Neural crest cell (in vitro differentiated cells): ENCODE data around the gene ADAMTSL1. TPM values are rescaled to one million over a fixed set of nuclear protein-coding genes. Genes with fewer than 3 reads are reported as not detected.

Experiments used
- DNase-seq: peaks from one replicate; pipeline ENCODE4 v3.0.0; 2021; ENCODE audit warnings: low read depth, mixed read lengths, low spot score
- H3K27ac Mint-ChIP-seq: one replicate; pipeline ENCODE4 v1.8.0; 2021; ENCODE audit warnings: mild to moderate bottlenecking, mixed read lengths; ENCODE audit not compliant: unreplicated experiment
- H3K27me3 Mint-ChIP-seq: 2 replicates; pipeline ENCODE4 v1.8.0; 2021; ENCODE audit warnings: low read depth, mild to moderate bottlenecking, mixed read lengths
- H3K36me3 Mint-ChIP-seq: 2 replicates; pipeline ENCODE4 v1.8.0; 2021; ENCODE audit warnings: low read depth, mild to moderate bottlenecking, mixed read lengths
- H3K4me1 Mint-ChIP-seq: 2 replicates; pipeline ENCODE4 v1.8.0; 2021; ENCODE audit warnings: mixed read lengths
- H3K4me3 Mint-ChIP-seq: one replicate; pipeline ENCODE4 v1.8.0; 2021; ENCODE audit warnings: mild to moderate bottlenecking, mixed read lengths
- H3K9me3 Mint-ChIP-seq: 2 replicates; pipeline ENCODE4 v1.8.0; 2021; ENCODE audit warnings: mixed read lengths
- total RNA-seq: library from RNA; stranded (reverse); gene quantifications from 2 replicates; pipeline ENCODE4 v1.2.1, GENCODE V29; 2021
- TF ChIP-seq, protein P1 (sequence below): fragments of 200-600 bp; sonication (generic); conservative IDR thresholded peaks from 2 replicates; pipeline ENCODE4 v1.5.0; 2021; ENCODE audit warnings: antibody characterized with exemption, mild to moderate bottlenecking

Gene ADAMTSL1
- total RNA-seq, 1 donor from 2014 or later: 2.3 TPM

DNA sequence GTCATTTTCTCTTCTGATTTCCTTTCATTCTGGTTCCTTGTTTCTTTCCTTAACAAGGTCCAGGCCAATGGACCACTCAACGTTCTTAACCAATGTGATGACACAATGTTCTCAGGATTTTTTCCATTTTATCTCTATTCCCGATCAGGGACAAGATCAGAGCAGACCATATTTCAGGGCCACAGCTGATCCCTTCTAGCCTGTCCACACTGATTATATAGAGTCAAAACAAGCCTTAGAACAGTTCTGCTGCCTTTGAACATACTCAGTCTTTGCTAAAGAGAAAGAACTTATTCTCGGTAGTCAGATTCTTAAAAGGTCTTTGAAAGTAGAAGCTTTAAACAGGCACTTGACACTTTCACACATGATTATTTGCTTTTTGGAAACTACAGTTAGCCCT is 188.4 kb downstream of the ADAMTSL1 start:
- H3K36me3 Mint-ChIP-seq: no peaks in the 10 kb centered on the region
- no peak for DNase-seq
- H3K27ac Mint-ChIP-seq: no peak overlapping the region
- TF ChIP-seq, protein P1, sequence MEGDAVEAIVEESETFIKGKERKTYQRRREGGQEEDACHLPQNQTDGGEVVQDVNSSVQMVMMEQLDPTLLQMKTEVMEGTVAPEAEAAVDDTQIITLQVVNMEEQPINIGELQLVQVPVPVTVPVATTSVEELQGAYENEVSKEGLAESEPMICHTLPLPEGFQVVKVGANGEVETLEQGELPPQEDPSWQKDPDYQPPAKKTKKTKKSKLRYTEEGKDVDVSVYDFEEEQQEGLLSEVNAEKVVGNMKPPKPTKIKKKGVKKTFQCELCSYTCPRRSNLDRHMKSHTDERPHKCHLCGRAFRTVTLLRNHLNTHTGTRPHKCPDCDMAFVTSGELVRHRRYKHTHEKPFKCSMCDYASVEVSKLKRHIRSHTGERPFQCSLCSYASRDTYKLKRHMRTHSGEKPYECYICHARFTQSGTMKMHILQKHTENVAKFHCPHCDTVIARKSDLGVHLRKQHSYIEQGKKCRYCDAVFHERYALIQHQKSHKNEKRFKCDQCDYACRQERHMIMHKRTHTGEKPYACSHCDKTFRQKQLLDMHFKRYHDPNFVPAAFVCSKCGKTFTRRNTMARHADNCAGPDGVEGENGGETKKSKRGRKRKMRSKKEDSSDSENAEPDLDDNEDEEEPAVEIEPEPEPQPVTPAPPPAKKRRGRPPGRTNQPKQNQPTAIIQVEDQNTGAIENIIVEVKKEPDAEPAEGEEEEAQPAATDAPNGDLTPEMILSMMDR: no peak
- no peak overlapping the region for H3K4me3 Mint-ChIP-seq
- H3K27me3 Mint-ChIP-seq: no peaks in the 10 kb centered on the region
- no peaks in the 10 kb centered on the region for H3K4me1 Mint-ChIP-seq
- no peaks in the 10 kb centered on the region for H3K9me3 Mint-ChIP-seq

DNA sequence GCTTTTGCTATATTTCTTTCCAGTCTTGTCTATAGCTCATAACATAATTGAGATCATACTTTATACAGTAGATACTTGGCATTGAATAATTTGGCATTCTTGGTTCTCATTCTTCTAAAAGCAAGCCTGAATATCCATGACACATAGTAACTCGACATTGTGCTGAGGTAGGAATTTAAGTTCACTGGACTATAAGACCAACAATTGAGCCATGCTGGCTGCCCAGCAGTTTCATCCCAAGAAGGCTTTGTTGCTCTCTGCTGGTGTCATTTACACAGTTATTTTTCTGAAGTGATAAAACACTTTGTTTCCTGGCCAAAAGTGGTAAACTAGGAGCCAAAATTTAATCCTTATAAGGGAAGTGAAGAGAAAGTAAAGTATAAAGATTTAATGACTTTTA is 192.0 kb downstream of the ADAMTSL1 start:
- Mint-ChIP-seq H3K27ac (no peak overlapping the region), H3K4me3 (no peak overlapping the region), H3K4me1 (no peaks in the 10 kb centered on the region), H3K27me3 (no peaks in the 10 kb centered on the region), H3K36me3 (no peaks in the 10 kb centered on the region), H3K9me3 (no peaks in the 10 kb centered on the region)
- no peak for DNase-seq
- TF ChIP-seq, protein P1: no peak

DNA sequence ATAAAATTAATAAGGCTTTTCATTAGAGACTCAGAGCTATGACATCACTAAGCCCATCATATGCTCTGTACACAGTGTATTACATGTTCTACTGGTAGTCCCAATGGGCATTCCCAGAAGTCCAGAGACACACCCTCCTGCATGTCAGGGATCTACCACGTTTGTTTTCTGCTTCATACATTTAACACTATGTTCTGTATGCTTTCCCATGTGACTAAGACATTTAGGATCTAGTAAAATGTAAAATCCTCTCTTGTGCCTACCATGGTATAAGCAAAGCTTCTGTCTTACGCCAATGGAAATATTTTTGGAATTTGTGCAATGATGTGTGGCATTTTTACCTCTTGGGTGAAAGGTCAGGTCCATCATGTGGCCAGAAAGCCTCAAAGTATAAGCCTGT is 192.4 kb downstream of the ADAMTSL1 start:
- Mint-ChIP-seq H3K4me1 (no peaks in the 10 kb centered on the region), H3K27ac (no peak overlapping the region), H3K4me3 (no peak overlapping the region), H3K9me3 (no peaks in the 10 kb centered on the region), H3K27me3 (no peaks in the 10 kb centered on the region), H3K36me3 (no peaks in the 10 kb centered on the region)
- DNase-seq: no peak
- TF ChIP-seq, protein P1: no peak

DNA sequence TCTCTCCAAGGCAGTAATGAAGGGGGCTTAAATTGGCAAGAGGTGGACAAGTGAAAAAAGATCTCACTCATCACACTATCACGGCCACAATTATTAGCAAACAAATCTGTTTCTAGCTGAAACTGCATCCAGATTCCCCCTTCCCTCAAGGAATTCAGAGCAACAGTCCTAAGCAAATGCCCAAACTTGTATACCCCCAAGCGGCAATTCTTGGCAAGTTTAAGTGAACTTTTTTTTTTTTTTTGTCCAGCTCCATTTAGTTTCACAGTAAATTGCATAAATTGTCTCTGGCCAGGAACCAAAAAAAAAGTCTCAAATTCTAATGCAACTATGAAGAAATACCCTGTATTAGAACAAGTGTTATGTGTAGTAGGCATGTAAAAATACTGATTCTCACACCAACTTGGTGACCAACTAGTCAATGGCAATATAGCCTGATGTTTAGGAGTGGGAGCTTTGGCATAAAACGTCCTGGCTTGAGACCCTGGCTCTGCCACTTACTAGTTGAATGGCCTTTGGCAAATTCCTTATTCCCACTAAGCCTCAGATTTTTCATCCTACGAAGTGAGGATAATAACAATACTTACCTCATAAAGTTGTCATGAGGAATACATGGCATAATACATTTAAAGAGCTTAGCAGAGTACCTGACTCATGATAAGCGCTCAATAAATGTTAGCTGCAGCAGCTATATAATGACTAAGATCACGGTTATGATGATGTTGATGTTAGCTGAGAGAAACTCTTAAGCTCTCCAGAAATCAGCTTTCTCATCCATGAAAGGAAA is 193.2 kb downstream of the ADAMTSL1 start:
- no peaks in the 10 kb centered on the region for H3K9me3 Mint-ChIP-seq
- H3K36me3 Mint-ChIP-seq: no peaks in the 10 kb centered on the region
- no peak overlapping the region for H3K27ac Mint-ChIP-seq
- H3K4me1 Mint-ChIP-seq: no peaks in the 10 kb centered on the region
- no peak for DNase-seq
- H3K27me3 Mint-ChIP-seq: no peaks in the 10 kb centered on the region
- TF ChIP-seq, protein P1: no peak
- no peak overlapping the region for H3K4me3 Mint-ChIP-seq

DNA sequence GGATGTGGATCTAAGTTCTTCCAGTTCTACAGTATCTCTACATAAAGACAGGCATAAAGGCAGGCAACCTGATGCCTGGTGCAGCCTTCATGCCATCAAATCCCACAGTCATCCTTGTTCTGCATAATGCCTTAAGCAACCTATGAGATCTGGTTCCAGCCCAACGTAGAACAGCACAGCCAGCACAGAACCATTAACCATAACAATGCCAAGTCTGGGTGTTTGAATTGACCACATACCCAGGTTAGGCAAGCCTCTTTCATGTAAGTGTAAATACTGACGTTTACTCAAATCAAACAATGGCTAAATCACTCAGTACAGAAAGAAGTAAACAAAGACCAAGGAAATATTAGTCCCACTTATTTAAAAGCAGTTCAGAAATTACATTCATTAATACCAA is 195.0 kb downstream of the ADAMTSL1 start:
- TF ChIP-seq, protein P1: no peak
- DNase-seq: no peak
- Mint-ChIP-seq H3K27me3 (no peaks in the 10 kb centered on the region), H3K9me3 (no peaks in the 10 kb centered on the region), H3K4me3 (no peak overlapping the region), H3K27ac (no peak overlapping the region), H3K36me3 (no peaks in the 10 kb centered on the region), H3K4me1 (peaks cover 10% of the 10 kb centered on the region)
